GM12891 (cell line): ENCODE data around the gene PRR19.
A peak's percentile ranks its signal among the peaks of the same experiment; 100 is the strongest.

Source experiments
- POLR2A ChIP-seq: IDR thresholded peaks from 2 replicates; pipeline ENCODE4 v1.6.1; 2011; ENCODE audit warnings: low read depth, low read length, control low read depth
- SPI1 ChIP-seq: IDR thresholded peaks from 2 replicates; pipeline ENCODE4 v1.6.1; 2011; ENCODE audit warnings: low read depth, low read length, control low read depth
- TAF1 ChIP-seq: IDR thresholded peaks from 2 replicates; pipeline ENCODE4 v1.6.1; 2011; ENCODE audit warnings: low read depth, low read length, control low read depth

- no peak for TF ChIP-seq POLR2A
- TF ChIP-seq TAF1: 0 out of 2 replicates have a peak, but pooled peaks have one; percentile 46
- peak; percentile 39 for TF ChIP-seq SPI1
Measured at GRCh38 chr19:42268142-42268703, 33.7 kb upstream of the PRR19 start.
